Measurements from ENCODE around the gene TBX21.

The TBX21 gene

GRCh38 chr17:47701608-47702007 lies 31.4 kb upstream of the TBX21 start:
- no peak overlapping the region for H4K8ac ChIP-seq (ENCODE audit: low read depth, low read length)
- no peak for DNase-seq
- no peak overlapping the region for H3K27ac ChIP-seq (ENCODE audit: low read depth, low read length)
- H2AK5ac ChIP-seq (ENCODE audit: low read length) = no peak overlapping the region
- H3K4ac ChIP-seq (ENCODE audit: low read depth, low read length) = no peak overlapping the region
- no peak overlapping the region for H2BK12ac ChIP-seq (ENCODE audit: low read length)
- no peaks in the 10 kb centered on the region for H3K27me3 ChIP-seq (ENCODE audit: insufficient read depth, low read length)
- H2AFZ ChIP-seq (ENCODE audit: insufficient read depth, low read length, poor library complexity) = no peak overlapping the region
- H3K14ac ChIP-seq (ENCODE audit: low read length) = no peak overlapping the region
- no peak overlapping the region for H3K18ac ChIP-seq (ENCODE audit: low read length)
- H3K79me1 ChIP-seq (ENCODE audit: low read length) = no peaks in the 10 kb centered on the region
- H2BK120ac ChIP-seq (ENCODE audit: insufficient read depth, low read length, poor library complexity) = no peak overlapping the region
- no peak overlapping the region for H3K4me3 ChIP-seq (ENCODE audit: low read depth, low read length)
- no peak overlapping the region for H4K12ac ChIP-seq (ENCODE audit: low read depth, low read length)
- H3K9me3 ChIP-seq (ENCODE audit: insufficient read depth, low read depth, low read length) = no peaks in the 10 kb centered on the region
- no peak overlapping the region for H2BK5ac ChIP-seq (ENCODE audit: low read depth, low read length, poor library complexity)
- H3K79me2 ChIP-seq (ENCODE audit: control insufficient read depth, insufficient read depth, low read length, poor library complexity) = no peaks in the 10 kb centered on the region
- H3K23ac ChIP-seq (ENCODE audit: low read length) = no peak overlapping the region
- no CpG with 5 or more reads among the region's 4 CpGs for whole genome bisulfite sequencing (ENCODE audit: extremely low coverage, insufficient coverage, insufficient read length)
- no peaks in the 10 kb centered on the region for H3K4me1 ChIP-seq (ENCODE audit: control insufficient read depth in 1 of 2, insufficient read depth in 2 of 2, low read length in 2 of 2)
- H3K4me2 ChIP-seq (ENCODE audit: low read length) = no peak overlapping the region
- no peak overlapping the region for H4K91ac ChIP-seq (ENCODE audit: low read depth, low read length)
- no peak overlapping the region for H3K9ac ChIP-seq (ENCODE audit: low read length)
- peaks cover 1 to 6% of the 10 kb centered on the region in 2 experiments for H3K36me3 ChIP-seq (ENCODE audit: control insufficient read depth in 1 of 2, insufficient read depth in 2 of 2, low read length in 2 of 2)

GRCh38 chr17:47702391-47702995 lies 30.5 kb upstream of the TBX21 start:
- Histone ChIP-seq H3K27me3 (ENCODE audit: insufficient read depth, low read length) (no peaks in the 10 kb centered on the region), H2AFZ (ENCODE audit: insufficient read depth, low read length, poor library complexity) (no peak overlapping the region), H2BK12ac (ENCODE audit: low read length) (no peak overlapping the region), H3K36me3 (ENCODE audit: control insufficient read depth in 1 of 2, insufficient read depth in 2 of 2, low read length in 2 of 2) (peaks cover 0 to 6% of the 10 kb centered on the region in 2 experiments), H3K9ac (ENCODE audit: low read length) (no peak overlapping the region), H4K91ac (ENCODE audit: low read depth, low read length) (no peak overlapping the region), H3K4me2 (ENCODE audit: low read length) (no peak overlapping the region), H2BK5ac (ENCODE audit: low read depth, low read length, poor library complexity) (no peak overlapping the region), H3K9me3 (ENCODE audit: insufficient read depth, low read depth, low read length) (no peaks in the 10 kb centered on the region), H3K18ac (ENCODE audit: low read length) (no peak overlapping the region), H2BK120ac (ENCODE audit: insufficient read depth, low read length, poor library complexity) (no peak overlapping the region), H4K12ac (ENCODE audit: low read depth, low read length) (no peak overlapping the region), H3K79me1 (ENCODE audit: low read length) (no peaks in the 10 kb centered on the region), H3K4me3 (ENCODE audit: low read depth, low read length) (no peak overlapping the region), H3K23ac (ENCODE audit: low read length) (no peak overlapping the region), H3K4ac (ENCODE audit: low read depth, low read length) (no peak overlapping the region), H3K14ac (ENCODE audit: low read length) (no peak overlapping the region), H3K27ac (ENCODE audit: low read depth, low read length) (no peak overlapping the region), H3K4me1 (ENCODE audit: control insufficient read depth in 1 of 2, insufficient read depth in 2 of 2, low read length in 2 of 2) (no peaks in the 10 kb centered on the region), H3K79me2 (ENCODE audit: control insufficient read depth, insufficient read depth, low read length, poor library complexity) (no peaks in the 10 kb centered on the region), H2AK5ac (ENCODE audit: low read length) (no peak overlapping the region), H4K8ac (ENCODE audit: low read depth, low read length) (no peak overlapping the region)
- WGBS (ENCODE audit: extremely low coverage, insufficient coverage, insufficient read length) = no CpG with 5 or more reads among the region's 12 CpGs
- DNase-seq = no peak

- no peak overlapping the region for H2BK5ac ChIP-seq (ENCODE audit: low read depth, low read length, poor library complexity)
- H4K91ac ChIP-seq (ENCODE audit: low read depth, low read length) = no peak overlapping the region
- no peaks in the 10 kb centered on the region for H3K79me2 ChIP-seq (ENCODE audit: control insufficient read depth, insufficient read depth, low read length, poor library complexity)
- DNase-seq = no peak
- H3K4me2 ChIP-seq (ENCODE audit: low read length) = no peak overlapping the region
- no peak overlapping the region for H4K12ac ChIP-seq (ENCODE audit: low read depth, low read length)
- H3K4ac ChIP-seq (ENCODE audit: low read depth, low read length) = no peak overlapping the region
- H2BK120ac ChIP-seq (ENCODE audit: insufficient read depth, low read length, poor library complexity) = no peak overlapping the region
- H3K18ac ChIP-seq (ENCODE audit: low read length) = no peak overlapping the region
- H2BK12ac ChIP-seq (ENCODE audit: low read length) = no peak overlapping the region
- H3K23ac ChIP-seq (ENCODE audit: low read length) = no peak overlapping the region
- WGBS (ENCODE audit: extremely low coverage, insufficient coverage, insufficient read length) = no CpG with 5 or more reads among the region's 15 CpGs
- H3K79me1 ChIP-seq (ENCODE audit: low read length) = no peaks in the 10 kb centered on the region
- no peak overlapping the region for H3K9ac ChIP-seq (ENCODE audit: low read length)
- no peaks in the 10 kb centered on the region for H3K9me3 ChIP-seq (ENCODE audit: insufficient read depth, low read depth, low read length)
- no peaks in the 10 kb centered on the region for H3K4me1 ChIP-seq (ENCODE audit: control insufficient read depth in 1 of 2, insufficient read depth in 2 of 2, low read length in 2 of 2)
- no peak overlapping the region for H3K14ac ChIP-seq (ENCODE audit: low read length)
- H2AFZ ChIP-seq (ENCODE audit: insufficient read depth, low read length, poor library complexity) = no peak overlapping the region
- H4K8ac ChIP-seq (ENCODE audit: low read depth, low read length) = no peak overlapping the region
- no peaks in the 10 kb centered on the region for H3K27me3 ChIP-seq (ENCODE audit: insufficient read depth, low read length)
- no peak overlapping the region for H2AK5ac ChIP-seq (ENCODE audit: low read length)
- H3K27ac ChIP-seq (ENCODE audit: low read depth, low read length) = no peak overlapping the region
- H3K4me3 ChIP-seq (ENCODE audit: low read depth, low read length) = no peak overlapping the region
- peaks cover 0 to 6% of the 10 kb centered on the region in 2 experiments for H3K36me3 ChIP-seq (ENCODE audit: control insufficient read depth in 1 of 2, insufficient read depth in 2 of 2, low read length in 2 of 2)
Measured at GRCh38 chr17:47703191-47703591, 29.8 kb upstream of the TBX21 start.

- no peak overlapping the region for H3K27ac ChIP-seq (ENCODE audit: low read depth, low read length)
- peaks cover 0 to 6% of the 10 kb centered on the region in 2 experiments for H3K36me3 ChIP-seq (ENCODE audit: control insufficient read depth in 1 of 2, insufficient read depth in 2 of 2, low read length in 2 of 2)
- H2AK5ac ChIP-seq (ENCODE audit: low read length) = no peak overlapping the region
- no peak overlapping the region for H4K8ac ChIP-seq (ENCODE audit: low read depth, low read length)
- no peaks in the 10 kb centered on the region for H3K4me1 ChIP-seq (ENCODE audit: control insufficient read depth in 1 of 2, insufficient read depth in 2 of 2, low read length in 2 of 2)
- no peak overlapping the region for H2BK12ac ChIP-seq (ENCODE audit: low read length)
- no peak overlapping the region for H2AFZ ChIP-seq (ENCODE audit: insufficient read depth, low read length, poor library complexity)
- H3K79me1 ChIP-seq (ENCODE audit: low read length) = no peaks in the 10 kb centered on the region
- no peak overlapping the region for H3K23ac ChIP-seq (ENCODE audit: low read length)
- H4K12ac ChIP-seq (ENCODE audit: low read depth, low read length) = no peak overlapping the region
- no peak overlapping the region for H2BK120ac ChIP-seq (ENCODE audit: insufficient read depth, low read length, poor library complexity)
- no peak overlapping the region for H3K9ac ChIP-seq (ENCODE audit: low read length)
- no peak overlapping the region for H3K4ac ChIP-seq (ENCODE audit: low read depth, low read length)
- no peak overlapping the region for H3K4me3 ChIP-seq (ENCODE audit: low read depth, low read length)
- no peak overlapping the region for H3K14ac ChIP-seq (ENCODE audit: low read length)
- no peak overlapping the region for H4K91ac ChIP-seq (ENCODE audit: low read depth, low read length)
- H3K27me3 ChIP-seq (ENCODE audit: insufficient read depth, low read length) = no peaks in the 10 kb centered on the region
- H3K18ac ChIP-seq (ENCODE audit: low read length) = no peak overlapping the region
- no CpG with 5 or more reads among the region's 5 CpGs for WGBS (ENCODE audit: extremely low coverage, insufficient coverage, insufficient read length)
- H3K79me2 ChIP-seq (ENCODE audit: control insufficient read depth, insufficient read depth, low read length, poor library complexity) = no peaks in the 10 kb centered on the region
- H2BK5ac ChIP-seq (ENCODE audit: low read depth, low read length, poor library complexity) = no peak overlapping the region
- no peak overlapping the region for H3K4me2 ChIP-seq (ENCODE audit: low read length)
- no peaks in the 10 kb centered on the region for H3K9me3 ChIP-seq (ENCODE audit: insufficient read depth, low read depth, low read length)
- no peak for DNase-seq
Measured at GRCh38 chr17:47703671-47704070, 29.4 kb upstream of the TBX21 start.

Measured in trophoblast cell (in vitro differentiated cells and primary cell).